T-helper 2 cell treated with Interferon-gamma antibody and Interleukin-4, amounts not matched to agents 5 μg/mL and 100 μg/mL, for 36 hours (primary cell): Measurements from ENCODE around the gene ZFAND2B.
A peak's percentile ranks its signal among the peaks of the same experiment; 100 is the strongest.

ENCODE experiments used
- DNase-seq: peaks from one replicate; pipeline ENCODE4 v3.0.0; 2021; ENCODE audit warnings: low spot score
- H3K27ac Mint-ChIP-seq: one replicate; pipeline ENCODE4 v1.8.0; 2021; ENCODE audit warnings: mild to moderate bottlenecking, mixed read lengths
- H3K27me3 Mint-ChIP-seq: one replicate; pipeline ENCODE4 v1.8.0; 2021; ENCODE audit warnings: low read depth, mixed read lengths
- H3K36me3 Mint-ChIP-seq: one replicate; pipeline ENCODE4 v1.8.0; 2021; ENCODE audit warnings: low read depth, mixed read lengths
- H3K4me1 Mint-ChIP-seq: one replicate; pipeline ENCODE4 v1.8.0; 2021; ENCODE audit warnings: low read depth, mixed read lengths
- H3K4me3 Mint-ChIP-seq: one replicate; pipeline ENCODE4 v1.8.0; 2022; ENCODE audit warnings: mild to moderate bottlenecking, moderate library complexity, mixed read lengths
- H3K9me3 Mint-ChIP-seq: one replicate; pipeline ENCODE4 v1.8.0; 2021; ENCODE audit warnings: mixed read lengths

ZFAND2B gene

GRCh38 chr2:219205981-219206327, 628 bp upstream of the ZFAND2B start:
- peak overlapping the region; percentile 94 for H3K27ac Mint-ChIP-seq
- DNase-seq, result no peak
- no peaks in the 10 kb centered on the region for H3K27me3 Mint-ChIP-seq
- peaks cover 24% of the 10 kb centered on the region for H3K36me3 Mint-ChIP-seq
- H3K9me3 Mint-ChIP-seq, result peaks cover 4% of the 10 kb centered on the region
- H3K4me3 Mint-ChIP-seq, result peak overlapping the region; percentile 86
- H3K4me1 Mint-ChIP-seq, result peaks cover 30% of the 10 kb centered on the region

- peaks cover 34% of the 10 kb centered on the region for H3K4me1 Mint-ChIP-seq
- H3K27ac Mint-ChIP-seq, result peak overlapping the region; percentile 83
- H3K9me3 Mint-ChIP-seq, result peaks cover 4% of the 10 kb centered on the region
- no peak for DNase-seq
- no peaks in the 10 kb centered on the region for H3K27me3 Mint-ChIP-seq
- peaks cover 27% of the 10 kb centered on the region for H3K36me3 Mint-ChIP-seq
- H3K4me3 Mint-ChIP-seq, result peak overlapping the region; percentile 86
These were observed 727 bp downstream of the ZFAND2B start for GRCh38 chr2:219207134-219207883.

- H3K9me3 Mint-ChIP-seq, result peaks cover 4% of the 10 kb centered on the region
- peaks cover 34% of the 10 kb centered on the region for H3K4me1 Mint-ChIP-seq
- peak overlapping the region; percentile 86 for H3K4me3 Mint-ChIP-seq
- DNase-seq, result no peak
- peaks cover 31% of the 10 kb centered on the region for H3K36me3 Mint-ChIP-seq
- peak overlapping the region; percentile 83 for H3K27ac Mint-ChIP-seq
- H3K27me3 Mint-ChIP-seq, result no peaks in the 10 kb centered on the region
These were observed 1.5 kb downstream of the ZFAND2B start for GRCh38 chr2:219207884-219208740.

- Mint-ChIP-seq H3K27ac (peak overlapping the region; percentile 83), H3K36me3 (peaks cover 38% of the 10 kb centered on the region), H3K4me3 (peak overlapping the region; percentile 35), H3K9me3 (peaks cover 1% of the 10 kb centered on the region), H3K4me1 (peaks cover 34% of the 10 kb centered on the region), H3K27me3 (no peaks in the 10 kb centered on the region)
- no peak for DNase-seq
These were observed 2.9 kb downstream of the ZFAND2B start for GRCh38 chr2:219209236-219210195.

- Mint-ChIP-seq H3K27ac (peak overlapping the region; percentile 83), H3K27me3 (no peaks in the 10 kb centered on the region), H3K4me3 (no peak overlapping the region), H3K4me1 (peaks cover 36% of the 10 kb centered on the region), H3K9me3 (no peaks in the 10 kb centered on the region), H3K36me3 (peaks cover 41% of the 10 kb centered on the region)
- DNase-seq, result no peak
These were observed 3.8 kb downstream of the ZFAND2B start for GRCh38 chr2:219210196-219210885.

DNA sequence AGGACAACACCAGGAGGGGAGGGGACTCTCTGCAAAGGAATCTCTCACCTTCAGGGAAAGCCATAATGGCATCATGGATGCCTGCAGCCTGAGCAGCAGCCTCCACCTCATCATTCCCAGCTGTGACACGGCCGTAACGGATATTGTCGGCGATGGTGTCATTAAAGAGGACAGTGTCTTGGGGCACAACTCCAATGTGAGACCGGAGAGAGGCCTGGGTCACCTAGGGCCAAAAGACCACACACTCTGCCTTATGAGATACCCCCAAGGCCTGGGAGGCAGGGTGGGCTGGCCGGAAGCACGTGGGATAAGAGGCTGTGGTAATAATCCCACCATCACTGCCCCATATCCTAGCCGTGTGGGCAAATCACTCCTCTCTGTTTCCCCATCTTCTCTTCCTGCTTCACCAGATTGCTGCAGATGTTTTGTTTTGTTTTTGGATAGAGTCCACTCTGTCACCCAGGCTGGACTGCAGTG, 4.3 kb downstream of the ZFAND2B start:
- Mint-ChIP-seq H3K9me3 (no peaks in the 10 kb centered on the region), H3K27me3 (no peaks in the 10 kb centered on the region), H3K4me1 (peaks cover 36% of the 10 kb centered on the region), H3K36me3 (peaks cover 41% of the 10 kb centered on the region), H3K27ac (peak overlapping the region; percentile 84), H3K4me3 (no peak overlapping the region)
- DNase-seq, result no peak

GRCh38 chr2:219213026-219213415, 6.4 kb downstream of the ZFAND2B start:
- no peak for DNase-seq
- Mint-ChIP-seq H3K27me3 (no peaks in the 10 kb centered on the region), H3K9me3 (no peaks in the 10 kb centered on the region), H3K4me3 (no peak overlapping the region), H3K36me3 (peaks cover 49% of the 10 kb centered on the region), H3K27ac (no peak overlapping the region), H3K4me1 (peaks cover 37% of the 10 kb centered on the region)

DNA sequence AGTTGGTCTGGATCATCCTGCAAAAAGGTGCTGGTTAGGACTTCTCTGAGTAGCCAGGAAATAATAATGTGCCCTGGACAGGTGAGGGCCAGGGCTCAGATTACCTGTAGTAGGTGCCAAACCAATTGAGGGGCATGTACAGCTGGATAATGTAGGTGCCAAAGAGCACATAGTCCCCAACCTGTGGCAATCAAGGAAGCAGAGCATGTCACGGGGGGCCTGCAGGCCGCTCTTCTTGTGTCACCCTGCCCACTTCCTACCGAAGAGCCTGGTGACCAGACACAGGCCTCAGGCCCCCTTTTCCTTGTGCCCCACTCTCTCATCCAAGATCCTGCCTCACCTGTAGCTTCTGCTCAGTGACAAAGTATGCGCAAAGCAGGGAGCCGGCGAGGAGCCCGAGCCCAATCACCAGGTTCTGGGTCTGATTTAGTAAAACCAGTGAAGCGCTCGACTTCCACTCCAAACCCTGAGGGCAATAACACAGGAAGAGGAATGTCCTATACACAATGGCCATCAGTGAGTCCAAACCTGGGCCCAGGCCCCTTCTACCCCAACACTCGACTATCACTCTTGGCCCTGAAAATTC, 7.0 kb downstream of the ZFAND2B start:
- peaks cover 33% of the 10 kb centered on the region for H3K4me1 Mint-ChIP-seq
- H3K9me3 Mint-ChIP-seq, result no peaks in the 10 kb centered on the region
- no peak for DNase-seq
- no peaks in the 10 kb centered on the region for H3K27me3 Mint-ChIP-seq
- H3K36me3 Mint-ChIP-seq, result peaks cover 43% of the 10 kb centered on the region
- no peak overlapping the region for H3K4me3 Mint-ChIP-seq
- H3K27ac Mint-ChIP-seq, result no peak overlapping the region

GRCh38 chr2:219214141-219214540, 7.6 kb downstream of the ZFAND2B start:
- no peak overlapping the region for H3K4me3 Mint-ChIP-seq
- no peaks in the 10 kb centered on the region for H3K9me3 Mint-ChIP-seq
- H3K4me1 Mint-ChIP-seq, result peaks cover 31% of the 10 kb centered on the region
- H3K36me3 Mint-ChIP-seq, result peaks cover 37% of the 10 kb centered on the region
- H3K27ac Mint-ChIP-seq, result no peak overlapping the region
- no peak for DNase-seq
- no peaks in the 10 kb centered on the region for H3K27me3 Mint-ChIP-seq

DNA sequence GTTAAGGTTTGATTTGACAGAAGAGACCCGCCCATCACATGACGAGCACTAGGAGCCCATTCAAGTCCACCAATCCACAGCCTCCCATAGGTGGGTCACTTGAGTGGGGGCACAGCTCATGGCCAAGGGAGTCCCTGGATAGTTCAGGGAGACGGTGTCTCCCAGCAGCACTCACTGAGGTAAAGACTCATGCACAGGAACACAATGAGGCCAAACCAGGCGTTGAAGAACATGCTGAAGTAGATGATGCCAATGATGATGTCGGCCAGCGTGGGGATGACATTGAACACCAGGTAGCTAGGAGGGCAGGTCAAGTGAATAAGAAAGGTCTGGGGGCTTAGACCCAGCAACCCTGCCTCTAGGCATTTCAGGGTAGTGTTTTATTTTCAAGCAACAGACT, 8.2 kb downstream of the ZFAND2B start:
- H3K4me3 Mint-ChIP-seq, result no peak overlapping the region
- H3K9me3 Mint-ChIP-seq, result no peaks in the 10 kb centered on the region
- H3K36me3 Mint-ChIP-seq, result peaks cover 38% of the 10 kb centered on the region
- H3K27ac Mint-ChIP-seq, result peak overlapping the region; percentile 45
- peaks cover 28% of the 10 kb centered on the region for H3K4me1 Mint-ChIP-seq
- DNase-seq, result no peak
- no peaks in the 10 kb centered on the region for H3K27me3 Mint-ChIP-seq

DNA sequence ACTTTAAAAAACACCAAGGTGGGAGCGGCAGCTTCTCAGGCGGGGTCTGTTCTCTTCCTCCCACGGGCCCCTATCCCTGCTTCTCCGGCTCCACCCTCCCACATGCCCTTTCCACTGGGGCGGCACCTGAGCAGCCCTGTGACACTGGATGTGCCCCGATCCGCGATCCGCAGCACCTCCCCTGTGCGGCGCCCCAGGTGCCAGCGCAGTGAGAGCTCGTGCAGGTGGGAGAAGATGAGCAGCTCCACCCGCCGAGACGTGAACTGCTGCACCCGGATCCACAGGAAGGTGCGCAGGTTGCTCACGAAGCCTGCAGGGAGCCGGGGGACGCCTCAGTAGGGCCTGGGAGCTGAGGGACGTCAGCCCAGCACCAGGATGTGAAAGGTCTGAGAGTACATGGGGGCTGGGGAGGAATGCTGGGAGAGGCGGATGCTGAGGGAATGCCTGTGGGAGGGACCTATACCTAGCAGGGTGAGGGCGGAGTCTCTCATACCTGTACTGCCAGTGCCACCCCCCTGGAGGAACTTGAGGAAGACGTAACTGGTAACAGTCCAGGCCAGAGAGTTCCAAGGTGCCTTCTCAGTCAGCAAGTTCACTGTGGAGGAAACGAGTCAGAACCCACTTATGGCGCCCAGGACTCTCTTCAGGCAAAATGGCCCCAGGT, 9.4 kb downstream of the ZFAND2B start:
- Mint-ChIP-seq H3K36me3 (peaks cover 39% of the 10 kb centered on the region), H3K4me3 (no peak overlapping the region), H3K9me3 (no peaks in the 10 kb centered on the region), H3K4me1 (peaks cover 27% of the 10 kb centered on the region), H3K27me3 (no peaks in the 10 kb centered on the region), H3K27ac (no peak overlapping the region)
- no peak for DNase-seq

GRCh38 chr2:219216535-219216915, 9.9 kb downstream of the ZFAND2B start:
- no peak for DNase-seq
- H3K4me1 Mint-ChIP-seq, result peaks cover 23% of the 10 kb centered on the region
- no peaks in the 10 kb centered on the region for H3K27me3 Mint-ChIP-seq
- no peak overlapping the region for H3K27ac Mint-ChIP-seq
- H3K9me3 Mint-ChIP-seq, result no peaks in the 10 kb centered on the region
- peak overlapping the region; percentile 86 for H3K4me3 Mint-ChIP-seq
- peaks cover 44% of the 10 kb centered on the region for H3K36me3 Mint-ChIP-seq
